Heart right ventricle (tissue), 16 donors: ENCODE data around the gene KLK13. TPM values are rescaled to one million over a fixed set of nuclear protein-coding genes. Genes with fewer than 3 reads are reported as not detected.
A peak's percentile ranks its signal among the peaks of the same experiment; 100 is the strongest.

Experiments used
- ATAC-seq, 8 donors: fragments of 200-7000 bp; cut with Tn5 transposase; one replicate each; pipeline ENCODE4 v1.9.1; 2020; ENCODE audit warnings: mild to moderate bottlenecking in 8 of 8, moderate library complexity in 8 of 8, moderate number of reproducible peaks in 1 of 8
- DNase-seq, 2 donors: peaks; one replicate each; pipeline ENCODE4 v3.0.0-alpha.2; 2020
- H3K27ac ChIP-seq, 10 donors: fragments of 200-600 bp; sonication (generic) in 2 of 10; one replicate each; pipeline versions ENCODE4 v1.5.0 to v1.8.0; 2020 to 2022; ENCODE audit warnings: mild to moderate bottlenecking in 3 of 10
- H3K27me3 ChIP-seq, 7 donors: fragments of 200-600 bp; one replicate each; pipeline ENCODE4 v1.8.0; 2021 to 2022; ENCODE audit warnings: mild to moderate bottlenecking in 2 of 7
- H3K36me3 ChIP-seq, 9 donors: fragments of 200-600 bp; sonication (generic) in 1 of 9; one replicate each; pipeline versions ENCODE4 v1.5.0 to v1.8.0; 2020 to 2022; ENCODE audit warnings: mild to moderate bottlenecking in 2 of 9
- H3K4me1 ChIP-seq, 9 donors: fragments of 200-600 bp; sonication (generic) in 1 of 9; one replicate each; pipeline versions ENCODE4 v1.5.0 to v1.8.0; 2020 to 2022; ENCODE audit warnings: mild to moderate bottlenecking in 4 of 9
- H3K4me3 ChIP-seq, 10 donors: fragments of 200-600 bp; sonication (generic) in 2 of 10; one replicate each; pipeline versions ENCODE4 v1.5.0 to v1.8.0; 2020 to 2022; ENCODE audit warnings: mild to moderate bottlenecking in 7 of 10, moderate library complexity in 2 of 10
- H3K9me3 ChIP-seq, 11 donors: fragments of 200-600 bp in 10 of 11; sonication (generic) in 2 of 11; one replicate each; pipeline versions ENCODE4 v1.5.0 to v1.8.0; 2013 to 2022; ENCODE audit warnings: mild to moderate bottlenecking in 2 of 11, control low read depth in 1 of 11, moderate library complexity in 1 of 11
- CTCF ChIP-seq, 9 donors: fragments of 200-600 bp; sonication (generic) in 2 of 9; IDR thresholded peaks; one replicate each; pipeline versions ENCODE4 v1.5.0 to v1.8.0; 2021 to 2022; ENCODE audit warnings: antibody characterized with exemption in 9 of 9, mild to moderate bottlenecking in 5 of 9, moderate library complexity in 1 of 9
- WGBS, 2 donors: extraction: QIAGEN DNeasy Blood & Tissue Kit; methylation state at CpG; one replicate each; pipeline ENCODE4 v1.1.7; 2013; ENCODE audit warnings: inconsistent platforms in 1 of 2; 5-methylcytosine and 5-hydroxymethylcytosine counted together
- intact Hi-C, 10 donors: fragments of 100-400 bp; cut with DNase I; formaldehyde crosslinking; loops; one replicate each; pipeline versions ENCODE4 v1.11.1 to v1.14.2; 2022
- polyA plus RNA-seq, 2 donors: library from polyadenylated mRNA; stranded (reverse); fragments of 200-250 nt; gene quantifications; one replicate each; pipeline ENCODE4 v1.2.3, GENCODE V29; 2013
- total RNA-seq, 10 donors: library from RNA; stranded (reverse); fragmentation: NEBNext Ultra II Directional in 3 of 10; extraction: Animal tissue kit (Norgen Biotek cat#: 25700) in 3 of 10; gene quantifications; one replicate each; pipeline versions ENCODE4 v1.2.1 to v1.2.4, GENCODE V29; 2021 to 2023
- donor health status: Arrhythmogenic right ventricular cardiomyopathy.
- donor health status: ischemic (EF 13 %, LVEDD 7.1; RV severe dilation, severe dysfunction).
- donor health status: healthy with polysubstance abuse.
- donor health status: DM: no; HTN: yes; CAD: no.
- donor health status: DM: no; HTN: no; CAD: no.
- donor health status: ischemic (EF 25% LVEDD 6.9; RV normal size, moderate dysfunction).
- donor health status: ischemic (EF 25% LVEDD 5.7; RV mildly dilated, moderate dysfunction).
- donor health status: healthy.
- donor health status: DM: yes; HTN: yes; CAD: no.
- donor health status: Ischemic cardiomyopathy.
- donor health status: ischemic (EF 35%, LVEDD 5.7; RV mildly dilated, moderate dysfunction).
- donor health status: nonischemic (EF 11% LVEDD 7.7; RV severe dilation, severe dysfunction).
- donor health status: DM: yes; HTN: yes; CAD: no.
- donor health status: PGD.
- donor health status: ischemic (EF 29% LVEDD 5.4; RV normal size, mild dysfunction).
- donor health status: nonischemic (EF 23%, LVEDD 6.1; RV moderate dilation, normal function).

The KLK13 gene
- total and polyA plus RNA-seq, 12 donors, result 0.32 to 1.3 TPM; not detected in 10

GRCh38 chr19:51108805-51109146 is 43.9 kb upstream of the KLK13 start:
- Histone ChIP-seq H3K27ac (peak overlapping the region in 9 of 10 donors; percentile 50 to 86 (median 72)), H3K4me3 (peak overlapping the region; percentile 27 to 89 (median 72)), H3K9me3 (no peaks in the 10 kb centered on the region), H3K36me3 (peaks cover 0 to 11% (median 2%) of the 10 kb centered on the region in 9 donors), H3K4me1 (peaks cover 0 to 26% (median 17%) of the 10 kb centered on the region in 9 donors), H3K27me3 (peaks cover 0 to 2% (median 0%) of the 10 kb centered on the region in 7 donors)
- 1 to 2% methylated on average over 15 of the region's 15 CpGs for WGBS, 2 donors
- intact Hi-C loops, result loop anchor here in 5 of 10 donors (5.0 to 10.0 kb wide), 4 partner anchors 59 to 489 kb away; partner anchors contain the start of genes CLDND2 (in 1 of the 5) and ETFB (in 1 of the 5)
- DNase-seq (no peak), ATAC-seq (peak; percentile 46 to 74 (median 62))
- no peak for TF ChIP-seq CTCF (IDR thresholded peaks at IDR 0.05)

DNA sequence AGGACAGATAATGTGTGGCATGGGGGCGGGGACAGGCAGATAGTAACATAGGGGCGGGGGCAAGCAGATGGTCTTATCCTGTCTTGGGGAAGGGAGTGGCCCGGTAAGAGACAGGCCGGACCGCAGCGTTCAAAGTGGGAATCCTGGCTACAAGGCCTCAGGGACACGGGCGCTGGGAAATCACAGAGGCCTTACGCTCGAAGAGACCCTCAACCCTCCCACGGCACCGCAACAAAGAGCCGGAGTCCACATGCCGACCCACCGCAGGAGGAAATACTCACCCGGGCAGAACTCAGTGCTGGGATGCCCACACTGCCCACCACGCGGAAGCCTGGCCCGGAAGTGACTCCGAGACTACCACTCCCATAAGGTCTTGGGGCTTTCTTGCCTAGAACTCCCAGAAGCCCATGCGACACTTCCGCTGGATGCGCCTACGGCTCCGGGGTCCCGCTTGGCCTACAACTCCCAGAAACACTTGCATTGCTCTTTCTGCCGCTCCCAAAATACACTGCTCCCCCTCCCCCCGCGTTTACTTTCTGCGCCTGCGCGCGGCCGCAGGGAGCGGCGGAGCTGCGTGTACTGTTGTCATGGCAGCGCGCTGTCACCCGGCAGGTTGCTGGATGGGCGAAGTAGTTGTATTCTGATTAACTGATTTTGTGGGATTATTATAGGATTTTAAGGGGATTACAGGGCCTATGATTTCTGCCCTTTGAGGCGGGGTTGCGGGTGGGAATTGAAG is 43.3 kb upstream of the KLK13 start, which contains the start of gene CTU1:
TSS of gene CTU1 (minus strand) at position 344 of the 739 bp plus-strand sequence. CDS start 3,840 bp downstream, outside the sequence.
- peak; percentile 96 to 99 for DNase-seq
- intact Hi-C loops, result loop anchor here in 5 of 10 donors (5.0 to 10.0 kb wide), 4 partner anchors 59 to 489 kb away; partner anchors contain the start of genes CLDND2 (in 1 of the 5) and ETFB (in 1 of the 5)
- Histone ChIP-seq H3K27me3 (no peaks in the 10 kb centered on the region), H3K27ac (peak within 1 kb of the TSS in 9 of 10 donors; percentile 58 to 86 (median 74)), H3K36me3 (peaks cover 0 to 17% (median 6%) of the 10 kb centered on the region in 9 donors), H3K4me1 (peaks cover 0 to 24% (median 17%) of the 10 kb centered on the region in 9 donors), H3K4me3 (peak within 1 kb of the TSS; percentile 67 to 89 (median 75)), H3K9me3 (no peaks in the 10 kb centered on the region)
- peak in 2 of 9 donors; percentile 7 to 26 for TF ChIP-seq CTCF (IDR thresholded peaks at IDR 0.05)
- peak; percentile 98 to 99 (median 99) for ATAC-seq
- 0 to 1% methylated on average over 43 of the region's 43 CpGs for WGBS, 2 donors

GRCh38 chr19:51107406-51108065 is 42.6 kb upstream of the KLK13 start:
- peak overlapping the region; percentile 67 to 89 (median 75) for H3K4me3 ChIP-seq
- peaks cover 0 to 24% (median 17%) of the 10 kb centered on the region in 9 donors for H3K4me1 ChIP-seq
- H3K27ac ChIP-seq, result peak overlapping the region in 9 of 10 donors; percentile 58 to 86 (median 74)
- DNase-seq (no peak), ATAC-seq (peak in 6 of 8 donors; percentile 1 to 33 (median 12))
- intact Hi-C loops, result loop anchor here in 5 of 10 donors (5.0 to 10.0 kb wide), 4 partner anchors 60 to 490 kb away; partner anchors contain the start of genes CLDND2 (in 1 of the 5) and ETFB (in 1 of the 5)
- H3K9me3 ChIP-seq, result no peaks in the 10 kb centered on the region
- H3K36me3 ChIP-seq, result peaks cover 0 to 24% (median 6%) of the 10 kb centered on the region in 9 donors
- no peaks in the 10 kb centered on the region for H3K27me3 ChIP-seq
- TF ChIP-seq CTCF (IDR thresholded peaks at IDR 0.05), result no peak
- 18% methylated on average over 18 of the region's 18 CpGs for WGBS, 2 donors

GRCh38 chr19:51103926-51104341 is 39.0 kb upstream of the KLK13 start:
- 77 to 79% methylated on average over 45 to 49 of the region's 49 CpGs for WGBS, 2 donors
- Histone ChIP-seq H3K27ac (no peak overlapping the region), H3K9me3 (no peaks in the 10 kb centered on the region), H3K4me1 (peaks cover 0 to 47% (median 22%) of the 10 kb centered on the region in 9 donors), H3K36me3 (peaks cover 0 to 53% (median 6%) of the 10 kb centered on the region in 9 donors), H3K27me3 (no peaks in the 10 kb centered on the region), H3K4me3 (peak overlapping the region in 2 of 10 donors; percentile 4 to 24)
- no peak for TF ChIP-seq CTCF (IDR thresholded peaks at IDR 0.05)
- ATAC-seq (no peak), DNase-seq (no peak)
- intact Hi-C loops, result loop anchor here in 4 of 10 donors (10.0 kb wide), 2 partner anchors 261 to 491 kb away; partner anchors contain the start of genes CLDND2 (in 1 of the 4) and ETFB (in 1 of the 4)
